Tibial nerve (tissue), 4 donors: Measurements from ENCODE around the gene WDFY3. TPM values are rescaled to one million over a fixed set of nuclear protein-coding genes. Genes with fewer than 3 reads are reported as not detected.

Experiments used
- DNase-seq, 2 donors: peaks; one replicate each; pipeline ENCODE4 v3.0.0-alpha.2; 2019; ENCODE audit warnings: low spot score in 2 of 2
- H3K27ac ChIP-seq, 4 donors: fragments of 200-600 bp; sonication (generic) in 3 of 4; one replicate each; pipeline ENCODE4 v1.5.1; 2017 to 2019; ENCODE audit warnings: mild to moderate bottlenecking in 1 of 4
- H3K27me3 ChIP-seq, 2 donors: fragments of 200-600 bp; sonication (generic) in 1 of 2; one replicate each; pipeline versions ENCODE4 v1.5.1 to v1.6.0; 2017 to 2019
- H3K36me3 ChIP-seq, 3 donors: fragments of 200-600 bp; sonication (generic); one replicate each; pipeline ENCODE4 v1.5.1; 2018 to 2019
- H3K4me1 ChIP-seq, 4 donors: fragments of 200-600 bp; sonication (generic) in 3 of 4; one replicate each; pipeline ENCODE4 v1.5.1; 2017 to 2019
- H3K4me3 ChIP-seq, 4 donors: fragments of 200-600 bp; sonication (generic) in 3 of 4; one replicate each; pipeline ENCODE4 v1.5.1; 2017 to 2019; ENCODE audit warnings: mild to moderate bottlenecking in 1 of 4, moderate library complexity in 1 of 4
- H3K9me3 ChIP-seq, 4 donors: fragments of 200-600 bp; sonication (generic) in 3 of 4; one replicate each; pipeline ENCODE4 v1.5.1; 2017 to 2019
- EP300 ChIP-seq, 2 donors: sonication (generic); formaldehyde crosslinking; IDR thresholded peaks; one replicate each; pipeline ENCODE4 v1.6.1; 2017; ENCODE audit warnings: antibody characterized with exemption in 2 of 2, mild to moderate bottlenecking in 1 of 2
- POLR2A ChIP-seq, 2 donors: fragments of 450-650 bp; IDR thresholded peaks; one replicate each; pipeline ENCODE4 v1.6.1; 2017; ENCODE audit warnings: antibody characterized with exemption in 2 of 2, mild to moderate bottlenecking in 2 of 2, moderate library complexity in 2 of 2
- WGBS, 2 donors: methylation state at CpG; one replicate each; pipeline ENCODE4 v1.1.5; 2018; 5-methylcytosine and 5-hydroxymethylcytosine counted together
- total RNA-seq, 4 donors: library from RNA; depleted of rRNA; stranded (reverse); fragments of >200 nt; gene quantifications; one replicate each; pipeline ENCODE4 v1.1.0, GENCODE V29; 2016
- TF ChIP-seq, protein P1 (sequence below), 5 experiments: fragments of 200-600 bp in 3 of 5; fragments of 450-650 bp in 2 of 5; sonication (generic) in 3 of 5; IDR thresholded peaks; one replicate each; pipeline ENCODE4 v1.5.1; 2016 to 2019; ENCODE audit warnings: antibody characterized with exemption in 5 of 5, mild to moderate bottlenecking in 3 of 5, moderate library complexity in 2 of 5

The WDFY3 gene
- total RNA-seq, 4 donors from 2014 or later: 79.4 to 172 (median 116) TPM

DNA sequence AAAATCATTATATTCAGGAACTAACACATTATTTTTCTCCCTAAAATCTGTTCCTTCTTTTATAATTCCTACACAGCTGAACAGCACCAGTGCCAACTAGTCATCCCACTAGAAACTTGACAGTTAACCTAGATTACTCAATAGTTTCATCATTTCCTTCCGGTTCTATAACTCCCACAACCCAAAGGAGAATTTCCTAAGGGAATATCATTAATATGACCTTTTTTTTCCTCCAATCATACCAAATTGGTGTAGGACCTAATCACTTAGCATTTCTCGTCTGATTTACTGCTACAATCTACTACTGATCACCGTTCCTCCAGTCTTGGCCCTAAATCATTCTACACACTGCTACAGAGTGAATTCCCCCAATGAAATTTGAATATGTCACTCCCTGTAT lies 45.9 kb downstream of the WDFY3 start:
- DNase-seq: no peak
- H3K4me3 ChIP-seq: no peak overlapping the region
- no peak overlapping the region for H3K27ac ChIP-seq
- no peaks in the 10 kb centered on the region for H3K27me3 ChIP-seq
- H3K36me3 ChIP-seq: no peaks in the 10 kb centered on the region
- 73% methylated on average over 3 of the region's 3 CpGs for WGBS, 2 donors
- TF ChIP-seq, protein P1, sequence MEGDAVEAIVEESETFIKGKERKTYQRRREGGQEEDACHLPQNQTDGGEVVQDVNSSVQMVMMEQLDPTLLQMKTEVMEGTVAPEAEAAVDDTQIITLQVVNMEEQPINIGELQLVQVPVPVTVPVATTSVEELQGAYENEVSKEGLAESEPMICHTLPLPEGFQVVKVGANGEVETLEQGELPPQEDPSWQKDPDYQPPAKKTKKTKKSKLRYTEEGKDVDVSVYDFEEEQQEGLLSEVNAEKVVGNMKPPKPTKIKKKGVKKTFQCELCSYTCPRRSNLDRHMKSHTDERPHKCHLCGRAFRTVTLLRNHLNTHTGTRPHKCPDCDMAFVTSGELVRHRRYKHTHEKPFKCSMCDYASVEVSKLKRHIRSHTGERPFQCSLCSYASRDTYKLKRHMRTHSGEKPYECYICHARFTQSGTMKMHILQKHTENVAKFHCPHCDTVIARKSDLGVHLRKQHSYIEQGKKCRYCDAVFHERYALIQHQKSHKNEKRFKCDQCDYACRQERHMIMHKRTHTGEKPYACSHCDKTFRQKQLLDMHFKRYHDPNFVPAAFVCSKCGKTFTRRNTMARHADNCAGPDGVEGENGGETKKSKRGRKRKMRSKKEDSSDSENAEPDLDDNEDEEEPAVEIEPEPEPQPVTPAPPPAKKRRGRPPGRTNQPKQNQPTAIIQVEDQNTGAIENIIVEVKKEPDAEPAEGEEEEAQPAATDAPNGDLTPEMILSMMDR (IDR thresholded peaks at IDR 0.05): no peak
- TF ChIP-seq POLR2A (IDR thresholded peaks at IDR 0.05) (no peak), EP300 (IDR thresholded peaks at IDR 0.05) (peak in 1 of 2 donors; percentile 51)
- peaks cover 0 to 60% (median 9%) of the 10 kb centered on the region in 4 donors for H3K4me1 ChIP-seq
- H3K9me3 ChIP-seq: no peaks in the 10 kb centered on the region

GRCh38 chr4:84917869-84918600 lies 48.5 kb downstream of the WDFY3 start:
- TF ChIP-seq POLR2A (IDR thresholded peaks at IDR 0.05) (no peak), EP300 (IDR thresholded peaks at IDR 0.05) (no peak)
- TF ChIP-seq, protein P1 (IDR thresholded peaks at IDR 0.05): no peak
- 52 to 55% methylated on average over 3 of the region's 3 CpGs for WGBS, 2 donors
- H3K36me3 ChIP-seq: peaks cover 0 to 16% (median 0%) of the 10 kb centered on the region in 3 donors
- H3K27ac ChIP-seq: no peak overlapping the region
- DNase-seq: no peak
- no peak overlapping the region for H3K4me3 ChIP-seq
- H3K9me3 ChIP-seq: no peaks in the 10 kb centered on the region
- H3K27me3 ChIP-seq: no peaks in the 10 kb centered on the region
- peaks cover 0 to 51% (median 11%) of the 10 kb centered on the region in 4 donors for H3K4me1 ChIP-seq

GRCh38 chr4:84917086-84917821 lies 49.2 kb downstream of the WDFY3 start:
- H3K9me3 ChIP-seq: no peaks in the 10 kb centered on the region
- H3K4me1 ChIP-seq: peaks cover 0 to 46% (median 11%) of the 10 kb centered on the region in 4 donors
- H3K4me3 ChIP-seq: no peak overlapping the region
- DNase-seq: no peak
- H3K36me3 ChIP-seq: peaks cover 0 to 16% (median 0%) of the 10 kb centered on the region in 3 donors
- WGBS, 2 donors: 73 to 82% methylated on average over 6 of the region's 6 CpGs
- no peak overlapping the region for H3K27ac ChIP-seq
- no peaks in the 10 kb centered on the region for H3K27me3 ChIP-seq
- TF ChIP-seq, protein P1 (IDR thresholded peaks at IDR 0.05): no peak
- TF ChIP-seq EP300 (IDR thresholded peaks at IDR 0.05): no peak
- TF ChIP-seq POLR2A (IDR thresholded peaks at IDR 0.05): no peak

DNA sequence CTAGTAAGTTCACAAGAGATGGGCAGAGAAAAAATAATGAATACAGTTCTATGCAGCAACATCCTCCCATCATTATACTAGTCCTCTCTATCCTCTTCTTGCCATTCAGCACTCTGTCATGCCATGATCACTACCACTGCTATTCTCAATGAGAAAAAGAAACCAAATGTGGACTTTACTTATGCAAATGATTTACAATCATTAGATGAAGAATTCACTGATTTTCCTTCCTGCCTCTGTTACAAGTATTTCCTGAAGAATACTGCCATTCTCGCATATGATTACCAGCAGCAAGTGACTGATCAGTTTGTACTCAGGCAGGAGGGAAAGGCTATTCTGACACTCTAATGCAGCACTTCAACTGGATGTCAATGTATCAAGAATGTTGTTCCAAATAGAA lies 50.3 kb downstream of the WDFY3 start:
- Histone ChIP-seq H3K4me1 (peaks cover 0 to 46% (median 11%) of the 10 kb centered on the region in 4 donors), H3K9me3 (no peaks in the 10 kb centered on the region), H3K27me3 (no peaks in the 10 kb centered on the region), H3K27ac (no peak overlapping the region), H3K4me3 (no peak overlapping the region), H3K36me3 (peaks cover 0 to 16% (median 0%) of the 10 kb centered on the region in 3 donors)
- DNase-seq: no peak
- 46 to 68% methylated on average over 1 of the region's 1 CpG for WGBS, 2 donors
- TF ChIP-seq EP300 (IDR thresholded peaks at IDR 0.05) (no peak), POLR2A (IDR thresholded peaks at IDR 0.05) (no peak)
- TF ChIP-seq, protein P1 (IDR thresholded peaks at IDR 0.05): no peak

- no peaks in the 10 kb centered on the region for H3K9me3 ChIP-seq
- no peak overlapping the region for H3K4me3 ChIP-seq
- peaks cover 0 to 16% (median 0%) of the 10 kb centered on the region in 3 donors for H3K36me3 ChIP-seq
- no peaks in the 10 kb centered on the region for H3K27me3 ChIP-seq
- H3K27ac ChIP-seq: peak overlapping the region in 1 of 4 donors; percentile 10
- TF ChIP-seq, protein P1 (IDR thresholded peaks at IDR 0.05): no peak
- no peak for TF ChIP-seq EP300 (IDR thresholded peaks at IDR 0.05)
- DNase-seq: no peak
- peaks cover 0 to 39% (median 11%) of the 10 kb centered on the region in 4 donors for H3K4me1 ChIP-seq
Measured at GRCh38 chr4:84915396-84915780, 51.1 kb downstream of the WDFY3 start.
